Measurements from ENCODE around the gene TBX2. TPM values are rescaled to one million over a fixed set of nuclear protein-coding genes. Genes with fewer than 3 reads are reported as not detected.
A peak's percentile ranks its signal among the peaks of the same experiment; 100 is the strongest.

TBX2 gene
- total and polyA plus RNA-seq, 2 of the 13 experiments (the other 11 are each of a cell fraction or from before 2014, with no cell fraction given): 2.8 to 15.3 TPM

GRCh38 chr17:61409301-61410112, 9.9 kb downstream of the TBX2 start (continued):
- peak; percentile 64 for TF ChIP-seq ZNF574 (CRISPR knock-in tag; IDR thresholded peaks at IDR 0.05)
- TF ChIP-seq ZBTB8A (CRISPR knock-in tag; IDR thresholded peaks at IDR 0.05; ENCODE audit: borderline replicate concordance, low read depth): no peak
- peak; percentile 97 for TF ChIP-seq AKAP8 (CRISPR knock-in tag; IDR thresholded peaks at IDR 0.05)
- no peak for TF ChIP-seq NFIB (CRISPR knock-in tag; IDR thresholded peaks at IDR 0.05; ENCODE audit: borderline replicate concordance)
- TF ChIP-seq CCAR2 (optimal IDR thresholded peaks at IDR 0.05; ENCODE audit: low read depth, low read length): no peak
- no peak for TF ChIP-seq GRHL1 (CRISPR knock-in tag; conservative IDR thresholded peaks at IDR 0.05)
- no peak for TF ChIP-seq MEIS1 (CRISPR knock-in tag; IDR thresholded peaks at IDR 0.05; ENCODE audit: borderline replicate concordance)
- TF ChIP-seq JARID2 (CRISPR knock-in tag; IDR thresholded peaks at IDR 0.05; ENCODE audit: insufficient replicate concordance): no peak
- 0 out of 2 replicates have a peak, but pooled peaks have one; percentile 44 for TF ChIP-seq REPIN1 (CRISPR knock-in tag; IDR thresholded peaks at IDR 0.05; ENCODE audit: borderline replicate concordance, low read depth)
- TF ChIP-seq ZNF34 (CRISPR knock-in tag; IDR thresholded peaks at IDR 0.05; ENCODE audit: borderline replicate concordance): no peak
- TF ChIP-seq HINFP (CRISPR knock-in tag; IDR thresholded peaks at IDR 0.05; ENCODE audit: low read depth): no peak
- TF ChIP-seq SALL1 (CRISPR knock-in tag; IDR thresholded peaks at IDR 0.05): peak; percentile 61
- no peak for TF ChIP-seq ZNF414 (CRISPR knock-in tag; IDR thresholded peaks at IDR 0.05)
- no peak for TF ChIP-seq ZNF792 (CRISPR knock-in tag; IDR thresholded peaks at IDR 0.05)
- TF ChIP-seq ZZZ3 (CRISPR knock-in tag; IDR thresholded peaks at IDR 0.05; ENCODE audit: borderline replicate concordance): no peak
- TF ChIP-seq ZBTB3 (CRISPR knock-in tag; IDR thresholded peaks at IDR 0.05; ENCODE audit: borderline replicate concordance, low read depth): no peak
- no peak for TF ChIP-seq CBX2 (IDR thresholded peaks at IDR 0.05; ENCODE audit: low read depth, low read length)
- TF ChIP-seq CBX2 (CRISPR knock-in tag; IDR thresholded peaks at IDR 0.05; ENCODE audit: low read depth): no peak
- TF ChIP-seq KAT8 (CRISPR knock-in tag; IDR thresholded peaks at IDR 0.05): no peak
- peak; percentile 12; the same call in 1 of the 2 replicates for TF ChIP-seq ZNF263 (CRISPR knock-in tag; IDR thresholded peaks at IDR 0.05)
- peak; percentile 34; the same call in 1 of the 2 replicates for TF ChIP-seq MXD1 (CRISPR knock-in tag; IDR thresholded peaks at IDR 0.05)
- no peak for TF ChIP-seq PHF5A (CRISPR knock-in tag; IDR thresholded peaks at IDR 0.05; ENCODE audit: low read depth, unreplicated experiment)
